OCI-LY1 (cell line): ENCODE measurements around the gene DDAH1.

Experiments
- H2AFZ ChIP-seq: fragments of 200-600 bp; sonication (generic), shearing (Covaris generic); 2 replicates; pipeline ENCODE4 v1.6.0; 2014; ENCODE audit warnings: antibody characterized with exemption, mild to moderate bottlenecking, low read length
- H3F3A ChIP-seq: fragments of 200-600 bp; sonication (generic), shearing (Covaris generic); 2 replicates; pipeline ENCODE4 v1.6.0; 2014; ENCODE audit warnings: mild to moderate bottlenecking, antibody characterized with exemption, low read length, moderate library complexity; ENCODE audit not compliant: insufficient read depth
- H3K27ac ChIP-seq: fragments of 200-600 bp; sonication (generic); 2 replicates; pipeline ENCODE4 v1.5.1; 2014; ENCODE audit warnings: low read length, mixed run types, mild to moderate bottlenecking, low read depth; ENCODE audit not compliant: poor library complexity, severe bottlenecking
- H3K27me3 ChIP-seq: fragments of 200-600 bp; sonication (generic); 2 replicates; pipeline ENCODE4 v1.6.0; 2014; ENCODE audit warnings: antibody characterized with exemption, mild to moderate bottlenecking, low read length, moderate library complexity; ENCODE audit not compliant: insufficient read depth
- H3K36me3 ChIP-seq: fragments of 200-600 bp; sonication (generic); 2 replicates; pipeline ENCODE4 v1.6.1; 2014; ENCODE audit warnings: mild to moderate bottlenecking, antibody characterized with exemption, low read length, moderate library complexity, mixed read lengths; ENCODE audit not compliant: insufficient read depth
- H3K4me1 ChIP-seq: fragments of 200-600 bp; sonication (generic); 2 replicates; pipeline ENCODE4 v1.5.1; 2014; ENCODE audit warnings: mild to moderate bottlenecking, low read length, moderate library complexity; ENCODE audit not compliant: insufficient read depth, severe bottlenecking
- H3K4me2 ChIP-seq: fragments of 200-600 bp; sonication (generic), shearing (Covaris generic); 2 replicates; pipeline ENCODE4 v1.6.1; 2014; ENCODE audit warnings: low read length
- H3K4me3 ChIP-seq: fragments of 200-600 bp; sonication (generic); 2 replicates; pipeline ENCODE4 v1.5.1; 2014; ENCODE audit warnings: low read length, low read depth, mild to moderate bottlenecking, mixed read lengths; ENCODE audit not compliant: poor library complexity, severe bottlenecking
- H3K79me2 ChIP-seq: fragments of 200-600 bp; shearing (Covaris generic); 2 replicates; pipeline ENCODE4 v1.6.1; 2016; ENCODE audit warnings: mixed run types, low read length, mixed read lengths; ENCODE audit not compliant: insufficient read depth
- H3K9ac ChIP-seq: fragments of 200-600 bp; sonication (generic), shearing (Covaris generic); 2 replicates; pipeline ENCODE4 v1.6.1; 2014; ENCODE audit warnings: mild to moderate bottlenecking, low read length, mixed read lengths
- H3K9me2 ChIP-seq: fragments of 200-600 bp; sonication (generic), shearing (Covaris generic); 2 replicates; pipeline ENCODE4 v1.6.1; 2014; ENCODE audit warnings: low read depth, mild to moderate bottlenecking, low read length, mixed read lengths
- H3K9me3 ChIP-seq: fragments of 200-600 bp; shearing (Covaris generic); 2 replicates; pipeline ENCODE4 v1.6.1; 2014; ENCODE audit warnings: low read length, mixed read lengths
- H4K20me1 ChIP-seq: fragments of 200-600 bp; sonication (generic), shearing (Covaris generic); 2 replicates; pipeline ENCODE4 v1.6.0; 2016; ENCODE audit warnings: mild to moderate bottlenecking, low read length; ENCODE audit not compliant: insufficient read depth
- EZH2 ChIP-seq: fragments of 200-600 bp; sonication (generic), shearing (Covaris generic); IDR thresholded peaks from 2 replicates; pipeline ENCODE4 v1.8.0; 2017; ENCODE audit warnings: borderline replicate concordance, mixed run types, mild to moderate bottlenecking, antibody characterized with exemption, low read length, moderate library complexity, mixed read lengths
- TF ChIP-seq, protein P1 (sequence below): fragments of 200-600 bp; sonication (generic), shearing (Covaris generic); IDR thresholded peaks from 2 replicates; pipeline ENCODE4 v1.5.1; 2017; ENCODE audit warnings: mild to moderate bottlenecking, antibody characterized with exemption, low read length, moderate library complexity, mixed read lengths

DDAH1 gene

DNA sequence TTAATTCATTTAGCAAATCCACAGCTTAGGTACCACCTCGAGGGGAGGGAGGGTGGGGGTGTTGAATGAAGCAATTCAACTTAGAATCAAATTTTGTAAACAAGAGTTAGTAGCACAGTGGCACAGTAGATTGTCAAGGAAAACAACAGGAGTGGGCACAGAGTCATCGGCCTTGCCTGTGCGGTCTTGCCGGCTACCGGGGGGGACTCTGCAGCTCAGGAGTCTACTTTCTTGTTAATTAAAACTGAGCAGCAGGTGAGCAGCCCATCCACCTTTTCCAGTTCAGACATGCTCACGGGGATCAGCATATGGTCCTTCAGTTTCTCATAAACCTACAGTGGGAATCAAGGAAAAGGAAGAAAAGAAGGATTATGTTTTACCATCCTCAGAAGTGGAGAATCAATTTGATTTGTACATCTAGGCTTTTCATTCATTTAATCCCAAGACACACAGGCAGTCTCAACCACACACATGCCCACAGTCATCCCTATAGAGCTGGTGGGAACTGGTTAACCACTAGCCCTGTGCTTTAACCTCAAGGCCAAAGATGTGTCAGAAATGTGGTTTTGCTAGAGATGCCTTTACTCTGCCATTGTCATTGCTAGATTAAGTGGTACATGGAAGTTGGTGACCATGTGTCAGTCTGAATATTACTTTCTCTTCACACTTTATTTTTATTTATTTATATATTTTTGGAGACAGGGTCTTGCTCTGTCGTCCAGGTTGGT is 143.6 kb downstream of the DDAH1 start:
- Histone ChIP-seq H3K9ac (no peak overlapping the region), H4K20me1 (no peaks in the 10 kb centered on the region), H3K4me3 (no peak overlapping the region), H3F3A (no peaks in the 10 kb centered on the region), H3K9me2 (no peaks in the 10 kb centered on the region), H3K27me3 (no peaks in the 10 kb centered on the region), H2AFZ (no peak overlapping the region), H3K27ac (no peak overlapping the region), H3K36me3 (no peaks in the 10 kb centered on the region), H3K4me1 (no peaks in the 10 kb centered on the region), H3K9me3 (no peaks in the 10 kb centered on the region), H3K79me2 (no peaks in the 10 kb centered on the region), H3K4me2 (no peak overlapping the region)
- TF ChIP-seq, protein P1, sequence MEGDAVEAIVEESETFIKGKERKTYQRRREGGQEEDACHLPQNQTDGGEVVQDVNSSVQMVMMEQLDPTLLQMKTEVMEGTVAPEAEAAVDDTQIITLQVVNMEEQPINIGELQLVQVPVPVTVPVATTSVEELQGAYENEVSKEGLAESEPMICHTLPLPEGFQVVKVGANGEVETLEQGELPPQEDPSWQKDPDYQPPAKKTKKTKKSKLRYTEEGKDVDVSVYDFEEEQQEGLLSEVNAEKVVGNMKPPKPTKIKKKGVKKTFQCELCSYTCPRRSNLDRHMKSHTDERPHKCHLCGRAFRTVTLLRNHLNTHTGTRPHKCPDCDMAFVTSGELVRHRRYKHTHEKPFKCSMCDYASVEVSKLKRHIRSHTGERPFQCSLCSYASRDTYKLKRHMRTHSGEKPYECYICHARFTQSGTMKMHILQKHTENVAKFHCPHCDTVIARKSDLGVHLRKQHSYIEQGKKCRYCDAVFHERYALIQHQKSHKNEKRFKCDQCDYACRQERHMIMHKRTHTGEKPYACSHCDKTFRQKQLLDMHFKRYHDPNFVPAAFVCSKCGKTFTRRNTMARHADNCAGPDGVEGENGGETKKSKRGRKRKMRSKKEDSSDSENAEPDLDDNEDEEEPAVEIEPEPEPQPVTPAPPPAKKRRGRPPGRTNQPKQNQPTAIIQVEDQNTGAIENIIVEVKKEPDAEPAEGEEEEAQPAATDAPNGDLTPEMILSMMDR = no peak
- no peak for TF ChIP-seq EZH2

DNA sequence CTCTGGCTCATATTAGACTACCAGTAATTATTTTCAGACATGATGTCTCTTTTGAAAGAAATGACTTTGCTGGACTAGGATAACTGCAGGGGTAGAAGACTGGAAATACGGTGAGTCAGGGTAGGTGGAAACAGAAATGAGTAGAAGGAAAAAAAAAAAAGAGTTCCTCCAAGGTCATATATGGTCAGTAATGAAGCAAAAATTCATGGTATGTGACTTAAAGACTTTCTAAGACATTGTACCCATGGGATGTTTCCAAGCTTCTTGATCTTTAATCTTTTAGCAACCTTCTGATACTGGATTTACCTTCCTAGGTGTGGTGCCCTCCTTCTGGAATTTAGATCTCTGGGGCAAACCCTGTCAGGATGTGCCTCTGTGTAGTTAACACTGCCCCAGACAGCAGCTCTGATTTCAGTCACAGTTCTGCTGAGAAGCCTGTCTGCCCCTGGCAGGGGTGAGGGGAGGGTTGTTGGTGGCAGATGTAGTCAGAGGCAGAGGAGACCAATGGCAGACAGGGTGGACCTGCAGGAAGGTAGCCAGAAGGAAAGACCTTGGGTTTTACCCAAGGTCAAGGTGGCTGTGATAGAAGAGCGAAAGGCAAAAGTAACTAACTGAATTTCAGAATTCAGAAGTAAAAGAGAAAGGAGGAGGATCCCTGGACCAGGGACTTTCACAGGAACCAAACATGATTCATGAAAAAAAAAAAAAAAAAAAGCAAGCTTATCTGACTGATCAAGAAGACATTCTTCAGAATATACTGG is 144.4 kb downstream of the DDAH1 start:
- no peaks in the 10 kb centered on the region for H3K27me3 ChIP-seq
- no peak for TF ChIP-seq EZH2
- TF ChIP-seq, protein P1 = no peak
- no peak overlapping the region for H3K4me3 ChIP-seq
- no peak overlapping the region for H3K9ac ChIP-seq
- no peaks in the 10 kb centered on the region for H3K36me3 ChIP-seq
- H2AFZ ChIP-seq = no peak overlapping the region
- no peaks in the 10 kb centered on the region for H4K20me1 ChIP-seq
- no peaks in the 10 kb centered on the region for H3K4me1 ChIP-seq
- no peak overlapping the region for H3K27ac ChIP-seq
- no peaks in the 10 kb centered on the region for H3F3A ChIP-seq
- no peaks in the 10 kb centered on the region for H3K9me3 ChIP-seq
- H3K4me2 ChIP-seq = no peak overlapping the region
- H3K9me2 ChIP-seq = no peaks in the 10 kb centered on the region
- H3K79me2 ChIP-seq = no peaks in the 10 kb centered on the region

DNA sequence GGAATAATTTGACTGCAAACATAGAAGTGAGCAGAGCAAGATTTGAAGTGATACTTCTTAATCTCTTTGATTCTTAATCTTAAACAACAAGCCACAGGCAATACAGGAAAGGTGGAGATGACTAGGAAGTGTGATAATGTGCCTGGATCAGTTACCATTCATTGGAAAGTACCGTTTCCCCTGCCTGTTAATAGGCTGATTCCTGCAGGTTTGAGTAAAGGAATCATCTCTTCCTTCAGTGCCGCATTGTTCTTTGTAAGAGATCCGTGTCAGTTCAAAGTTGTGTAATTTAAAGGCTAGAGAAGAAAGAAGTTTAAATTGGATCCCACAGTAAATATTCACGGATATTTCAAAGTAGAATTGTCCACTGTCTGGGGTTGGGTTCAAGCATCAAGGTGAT is 145.0 kb downstream of the DDAH1 start:
- H3K4me2 ChIP-seq = no peak overlapping the region

More for the DNA sequence above, 145.0 kb downstream of the DDAH1 start:
- Histone ChIP-seq H2AFZ (no peak overlapping the region), H3K9me3 (no peaks in the 10 kb centered on the region), H3K36me3 (no peaks in the 10 kb centered on the region), H4K20me1 (no peaks in the 10 kb centered on the region), H3F3A (no peaks in the 10 kb centered on the region), H3K9me2 (no peaks in the 10 kb centered on the region), H3K79me2 (no peaks in the 10 kb centered on the region), H3K27me3 (no peaks in the 10 kb centered on the region), H3K27ac (no peak overlapping the region), H3K9ac (no peak overlapping the region), H3K4me3 (no peak overlapping the region), H3K4me1 (no peaks in the 10 kb centered on the region)
- no peak for TF ChIP-seq EZH2
- TF ChIP-seq, protein P1 = no peak
